ENCODE data around the gene GREB1. TPM values are rescaled to one million over a fixed set of nuclear protein-coding genes. Genes with fewer than 3 reads are reported as not detected.

Gene GREB1
- total and polyA plus RNA-seq, 2 of the 4 experiments (the other 2 are of a cell fraction): 0.05 TPM; not detected in 1

DNA sequence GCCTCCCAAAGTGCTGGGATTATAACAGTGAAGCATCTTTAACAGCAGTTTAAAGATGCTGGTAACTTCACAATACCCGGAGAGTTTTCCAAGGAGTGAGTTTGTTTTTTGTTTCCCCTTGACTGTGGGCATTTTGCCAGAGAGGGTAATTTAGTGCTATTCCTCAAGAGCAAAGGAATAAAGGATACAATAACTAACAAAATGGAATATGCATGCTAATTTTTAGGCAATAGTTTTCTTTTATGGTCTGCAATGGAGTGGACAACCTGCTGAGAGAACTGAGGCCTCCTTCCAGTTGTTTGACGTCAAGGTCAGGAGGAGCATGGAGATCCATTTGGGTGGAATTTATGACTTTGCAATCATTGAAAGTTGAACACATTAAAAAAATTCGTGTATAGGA is 15.9 kb upstream of the GREB1 start:
- 60% methylated on average over 2 of the region's 3 CpGs; no CpG with 5 or more reads in 1 of the 2 experiments for WGBS, 2 experiments (ENCODE audit: extremely low coverage in 2 of 2, insufficient read length in 1 of 2)
- H3K9ac ChIP-seq (ENCODE audit: low read depth, low read length): no peak overlapping the region
- H3K18ac ChIP-seq (ENCODE audit: low read depth, low read length): no peak overlapping the region
- H3K27ac ChIP-seq (ENCODE audit: insufficient read depth, low read length): no peak overlapping the region
- no peak overlapping the region for H3K14ac ChIP-seq (replicated peaks; ENCODE audit: low read depth, low read length)
- no peak overlapping the region for H2BK5ac ChIP-seq (ENCODE audit: low read depth, low read length, poor library complexity, severe bottlenecking)
- peaks cover 37% of the 10 kb centered on the region for H3K27me3 ChIP-seq (ENCODE audit: control insufficient read depth, insufficient read depth, low read length)
- H2AFZ ChIP-seq (replicated peaks; ENCODE audit: low read length, poor library complexity): no peak overlapping the region
- no peak overlapping the region for H2BK15ac ChIP-seq (ENCODE audit: low read depth, low read length)
- H2BK120ac ChIP-seq (ENCODE audit: low read depth, low read length): no peak overlapping the region
- ChIA-PET CTCF (no interaction called here), POLR2A (ENCODE audit: unreplicated experiment) (no interaction called here)
- in situ Hi-C loops (cut with MboI; ENCODE audit: low sequenced_read_pairs) (no loop called here), intact Hi-C loops (cut with micrococcal nuclease) (no loop called here), dilution Hi-C loops (cut with HindIII; ENCODE audit: low sequenced_read_pairs, unreplicated experiment) (no loop called here)
- no peaks in the 10 kb centered on the region for H3K9me3 ChIP-seq (ENCODE audit: control insufficient read depth, insufficient read depth, low read length)
- no peak overlapping the region for H4K8ac ChIP-seq (ENCODE audit: low read depth in 2 of 2, low read length in 2 of 2)
- no peak overlapping the region for H3K56ac ChIP-seq (ENCODE audit: extremely low read depth, insufficient read depth, low read length)
- DNase-seq: no peak
- no peak overlapping the region for H4K5ac ChIP-seq (ENCODE audit: low read depth, low read length)
- no peak overlapping the region for H2BK20ac ChIP-seq (ENCODE audit: low read depth, low read length)
- no peak overlapping the region for H2AK9ac ChIP-seq (replicated peaks; ENCODE audit: low read depth, low read length, poor library complexity)
- H3K4me3 ChIP-seq (ENCODE audit: insufficient read depth, low read depth, low read length): no peak overlapping the region
- no peaks in the 10 kb centered on the region for H3K79me1 ChIP-seq (ENCODE audit: low read depth in 1 of 2, low read length in 2 of 2)
- no peak for ATAC-seq (ENCODE audit: low read depth)
- no TSS peak for BruUV-seq (replicated peaks)
- no peaks in the 10 kb centered on the region; the same call in 1 of the 2 replicates for H4K20me1 ChIP-seq (ENCODE audit: insufficient read depth, low read length)
- no peak overlapping the region for H3K23ac ChIP-seq (ENCODE audit: low read depth, low read length)
- H3K4me1 ChIP-seq (ENCODE audit: control insufficient read depth, insufficient read depth, low read length): no peaks in the 10 kb centered on the region
- TF ChIP-seq, protein P1, sequence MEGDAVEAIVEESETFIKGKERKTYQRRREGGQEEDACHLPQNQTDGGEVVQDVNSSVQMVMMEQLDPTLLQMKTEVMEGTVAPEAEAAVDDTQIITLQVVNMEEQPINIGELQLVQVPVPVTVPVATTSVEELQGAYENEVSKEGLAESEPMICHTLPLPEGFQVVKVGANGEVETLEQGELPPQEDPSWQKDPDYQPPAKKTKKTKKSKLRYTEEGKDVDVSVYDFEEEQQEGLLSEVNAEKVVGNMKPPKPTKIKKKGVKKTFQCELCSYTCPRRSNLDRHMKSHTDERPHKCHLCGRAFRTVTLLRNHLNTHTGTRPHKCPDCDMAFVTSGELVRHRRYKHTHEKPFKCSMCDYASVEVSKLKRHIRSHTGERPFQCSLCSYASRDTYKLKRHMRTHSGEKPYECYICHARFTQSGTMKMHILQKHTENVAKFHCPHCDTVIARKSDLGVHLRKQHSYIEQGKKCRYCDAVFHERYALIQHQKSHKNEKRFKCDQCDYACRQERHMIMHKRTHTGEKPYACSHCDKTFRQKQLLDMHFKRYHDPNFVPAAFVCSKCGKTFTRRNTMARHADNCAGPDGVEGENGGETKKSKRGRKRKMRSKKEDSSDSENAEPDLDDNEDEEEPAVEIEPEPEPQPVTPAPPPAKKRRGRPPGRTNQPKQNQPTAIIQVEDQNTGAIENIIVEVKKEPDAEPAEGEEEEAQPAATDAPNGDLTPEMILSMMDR (conservative IDR thresholded peaks at IDR 0.05; ENCODE audit: low read depth, low read length): no peak
- TF ChIP-seq BHLHE40 (IDR thresholded peaks at IDR 0.05; ENCODE audit: low read depth, low read length) (no peak), CHD1 (IDR thresholded peaks at IDR 0.05; ENCODE audit: low read depth, low read length) (no peak), RCOR1 (IDR thresholded peaks at IDR 0.05; ENCODE audit: insufficient replicate concordance, low read length) (no peak), MAZ (IDR thresholded peaks at IDR 0.05; ENCODE audit: borderline replicate concordance, low read depth, low read length) (no peak), CEBPB (IDR thresholded peaks at IDR 0.05; ENCODE audit: low read depth, low read length) (no peak), SMC3 (IDR thresholded peaks at IDR 0.05; ENCODE audit: low read depth, low read length) (no peak), RAD21 (IDR thresholded peaks at IDR 0.05; ENCODE audit: low read length) (no peak), MXI1 (IDR thresholded peaks at IDR 0.05; ENCODE audit: borderline replicate concordance, low read depth, low read length) (no peak)
- TF ChIP-seq, protein P2, sequence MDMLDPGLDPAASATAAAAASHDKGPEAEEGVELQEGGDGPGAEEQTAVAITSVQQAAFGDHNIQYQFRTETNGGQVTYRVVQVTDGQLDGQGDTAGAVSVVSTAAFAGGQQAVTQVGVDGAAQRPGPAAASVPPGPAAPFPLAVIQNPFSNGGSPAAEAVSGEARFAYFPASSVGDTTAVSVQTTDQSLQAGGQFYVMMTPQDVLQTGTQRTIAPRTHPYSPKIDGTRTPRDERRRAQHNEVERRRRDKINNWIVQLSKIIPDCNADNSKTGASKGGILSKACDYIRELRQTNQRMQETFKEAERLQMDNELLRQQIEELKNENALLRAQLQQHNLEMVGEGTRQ (IDR thresholded peaks at IDR 0.05; ENCODE audit: low read depth, low read length): no peak
- no peak overlapping the region for H4K91ac ChIP-seq (ENCODE audit: insufficient read depth, low read depth, low read length)
- H3K9me1 ChIP-seq (ENCODE audit: insufficient read depth, low read length): no peaks in the 10 kb centered on the region
- H3K4me2 ChIP-seq (ENCODE audit: low read depth, low read length): no peak overlapping the region
- no peaks in the 10 kb centered on the region for H3K36me3 ChIP-seq (ENCODE audit: control insufficient read depth, insufficient read depth, low read length)
- H3K4ac ChIP-seq (ENCODE audit: low read depth, low read length): no peak overlapping the region
- H2AK5ac ChIP-seq (ENCODE audit: low read depth, low read length): no peak overlapping the region

Data from IMR-90 (cell line).